K562 (cell line): ENCODE measurements around the gene PLCL1. TPM values are rescaled to one million over a fixed set of nuclear protein-coding genes. Genes with fewer than 3 reads are reported as not detected.

Source experiments
- ATAC-seq: fragments of 200-7000 bp; cut with Tn5 transposase; 3 replicates; pipeline ENCODE4 v1.9.1; 2020; ENCODE audit warnings: moderate library complexity
- BruUV-seq: library from RNA; stranded (reverse); fragments of 400-500 nt; replicated peaks from 2 replicates; lab custom pipeline; 2021; lab: Mats Ljungman, UMichigan
- CTCF ChIA-PET: fragments of 300-600 bp; formaldehyde crosslinking; extraction: SDS; loops from one replicate; lab custom pipeline; 2021; ENCODE audit warnings: low intra/inter-chr PET ratio; lab: Yijun Ruan, JAX
- POLR2A ChIA-PET: fragments of 300-600, 350-650 bp; sonication (Branson Sonifier 250); formaldehyde crosslinking; extraction: SDS; loops from one replicate; lab custom pipeline; 2021; ENCODE audit warnings: antibody characterized with exemption, inconsistent platforms; lab: Yijun Ruan, JAX
- DNase-seq, 4 experiments: peaks; one replicate each; pipeline versions ENCODE4 v3.0.0 to v3.0.0-alpha.2; 2011 to 2018; ENCODE audit warnings: low spot score in 3 of 4, mixed read lengths in 3 of 4; ENCODE audit errors: extremely low read depth in 1 of 4
- FAIRE-seq: peaks from 2 replicates; lab custom pipeline; 2011; peaks lifted over from hg19 to GRCh38; lab: Jason Lieb, UNC
- H2AFZ ChIP-seq: 2 replicates; pipeline ENCODE4 v1.6.0; 2011; ENCODE audit warnings: low read depth, low read length, control low read depth, inconsistent platforms
- H3K27ac ChIP-seq: fragments of 200-600 bp; 3 replicates; pipeline ENCODE4 v1.8.0; 2011; ENCODE audit warnings: low read depth, mild to moderate bottlenecking, control low read depth, inconsistent platforms, low read length, moderate library complexity, mixed read lengths; ENCODE audit errors: extremely low read depth
- H3K27me3 ChIP-seq, 2 experiments: fragments of 300-600 bp in 1 of 2; 2 replicates in 1 of 2; 3 replicates in 1 of 2; pipeline versions ENCODE4 v1.6.0 to v1.8.0; 2011; ENCODE audit warnings: inconsistent platforms in 2 of 2, low read length in 2 of 2, mild to moderate bottlenecking in 1 of 2, mixed read lengths in 1 of 2, moderate library complexity in 1 of 2; ENCODE audit not compliant: control insufficient read depth in 2 of 2, insufficient read depth in 2 of 2
- H3K36me3 ChIP-seq: fragments of 300-600 bp; 3 replicates; pipeline ENCODE4 v1.8.0; 2011; ENCODE audit warnings: mild to moderate bottlenecking, low read length, inconsistent platforms; ENCODE audit not compliant: control insufficient read depth, insufficient read depth
- H3K4me1 ChIP-seq, 2 experiments: fragments of 200-600 bp in 1 of 2; replicated peaks in 1 of 2; 2 replicates in 1 of 2; 3 replicates in 1 of 2; pipeline versions ENCODE4 v1.5.1 to v1.8.0; 2011; ENCODE audit warnings: inconsistent platforms in 2 of 2, low read length in 2 of 2, mild to moderate bottlenecking in 1 of 2, mixed read lengths in 1 of 2, moderate library complexity in 1 of 2; ENCODE audit not compliant: control insufficient read depth in 2 of 2, insufficient read depth in 2 of 2
- H3K4me2 ChIP-seq: 2 replicates; pipeline ENCODE4 v1.6.1; 2011; ENCODE audit warnings: low read length, control low read depth, inconsistent platforms, mixed read lengths; ENCODE audit not compliant: insufficient read depth
- H3K4me3 ChIP-seq: fragments of 200-600 bp; sonication (generic), shearing (Covaris generic); 2 replicates; pipeline ENCODE4 v1.5.1; 2016; ENCODE audit warnings: control low read depth, inconsistent platforms
- H3K79me2 ChIP-seq: fragments of 200-600 bp; 3 replicates; pipeline ENCODE4 v1.8.0; 2011; ENCODE audit warnings: low read length, inconsistent platforms; ENCODE audit not compliant: control insufficient read depth, insufficient read depth
- H3K9ac ChIP-seq, 2 experiments: 2 replicates each; pipeline versions ENCODE4 v1.6.0 to v1.6.1; 2011; ENCODE audit warnings: low read depth in 2 of 2, low read length in 2 of 2, control low read depth in 1 of 2, inconsistent platforms in 1 of 2, mild to moderate bottlenecking in 1 of 2, mixed read lengths in 1 of 2; ENCODE audit not compliant: insufficient read depth in 1 of 2
- H3K9me1 ChIP-seq: one replicate; pipeline ENCODE4 v1.6.0; 2011; ENCODE audit warnings: inconsistent platforms, mild to moderate bottlenecking, low read length, moderate library complexity; ENCODE audit not compliant: control insufficient read depth, insufficient read depth
- H3K9me3 ChIP-seq: replicated peaks from 2 replicates; pipeline ENCODE4 v1.5.1; 2011; ENCODE audit warnings: low read depth, low read length, inconsistent platforms; ENCODE audit not compliant: control insufficient read depth, insufficient read depth
- H4K20me1 ChIP-seq: replicated peaks from 2 replicates; pipeline ENCODE4 v1.6.1; 2011; ENCODE audit warnings: low read length, inconsistent platforms, mixed read lengths; ENCODE audit not compliant: control insufficient read depth, insufficient read depth
- GATA2 ChIP-seq: sonication (generic); formaldehyde crosslinking; IDR thresholded peaks from 2 replicates; pipeline ENCODE4 v1.4.0; 2020; ENCODE audit warnings: mild to moderate bottlenecking, missing genetic modification reagents
- HES1 ChIP-seq: fragments of 450-650 bp; IDR thresholded peaks from 2 replicates; pipeline ENCODE4 v1.6.1; 2016; ENCODE audit warnings: low read depth, mild to moderate bottlenecking, moderate library complexity
- STAT5B ChIP-seq: fragments of 250-450 bp; sonication (Bioruptor Pico); IDR thresholded peaks from 2 replicates; pipeline ENCODE4 v1.8.0; 2021; ENCODE audit warnings: mild to moderate bottlenecking, inconsistent platforms
- TRIM25 ChIP-seq: fragments of 450-650 bp; IDR thresholded peaks from 2 replicates; pipeline ENCODE4 v1.7.0; 2016; ENCODE audit warnings: borderline replicate concordance
- ZBTB34 ChIP-seq: fragments of 250-450 bp; sonication (Bioruptor Pico); IDR thresholded peaks from 2 replicates; pipeline ENCODE4 v1.8.0; 2021; ENCODE audit warnings: mild to moderate bottlenecking, moderate library complexity
- WGBS: fragments of 100-300 bp; shearing (Covaris generic); methylation state at CpG from one replicate; pipeline ENCODE4 v1.1.6; 2016; ENCODE audit warnings: low coverage, mixed read lengths; ENCODE audit not compliant: insufficient coverage; ENCODE audit errors: missing lambda C conversion rate; 5-methylcytosine and 5-hydroxymethylcytosine counted together
- in situ Hi-C: fragments of 300-500 bp; cut with MboI; formaldehyde crosslinking; loops from 4 replicates; pipeline ENCODE4 v1.15.0; 2018; ENCODE audit warnings: inconsistent platforms, mixed read lengths
- intact Hi-C: fragments of 100-400 bp; cut with micrococcal nuclease; formaldehyde crosslinking; loops from 2 replicates; pipeline ENCODE4 v1.14.2; 2022
- polyA plus RNA-seq, 8 experiments: library from polyadenylated mRNA; depleted of rRNA in 4 of 8; stranded (reverse) in 5 of 8; unstranded in 3 of 8; fragments of >200 nt; fragmentation: Nextera tagmentation in 2 of 8; fragmentation: Illumina TruSeq in 1 of 8; extraction: Ambion mirVana in 2 of 8; extraction: Trizol in 1 of 8; gene quantifications; 2 replicates each; pipeline versions ENCODE4 v1.2.1 to v1.2.3, GENCODE V29; 2011 to 2014; ENCODE audit warnings: inconsistent platforms in 1 of 8, missing spikeins in 1 of 8
- total RNA-seq, 7 experiments: library from RNA; depleted of rRNA in 6 of 7; stranded (reverse); fragments of >200 nt in 6 of 7; fragmentation: Illumina TruSeq in 2 of 7; extraction: Trizol in 2 of 7; gene quantifications; 2 replicates each; pipeline versions ENCODE4 v1.2.1 to v1.2.3, GENCODE V29; 2011 to 2021; ENCODE audit warnings: low replicate concordance in 1 of 7

Gene PLCL1
- total and polyA plus RNA-seq, 9 of the 15 experiments (the other 6 are each of a cell fraction or from before 2014, with no cell fraction given): 2.0 to 17.7 (median 8.6) TPM

GRCh38 chr2:197897960-197898678, 93.7 kb downstream of the PLCL1 start:
- no peaks in the 10 kb centered on the region for H4K20me1 ChIP-seq
- no peak overlapping the region for H3K4me3 ChIP-seq
- DNase-seq (no peak), FAIRE-seq (no peak), ATAC-seq (no peak)
- WGBS: 97% methylated on average over 4 of the region's 4 CpGs
- no peak for TF ChIP-seq STAT5B (CRISPR knock-in tag)
- TF ChIP-seq TRIM25: no peak
- TF ChIP-seq GATA2 (CRISPR knock-in tag): no peak
- TF ChIP-seq ZBTB34 (CRISPR knock-in tag): no peak
- no peak for TF ChIP-seq HES1
- ChIA-PET CTCF (no interaction called here), POLR2A (interaction anchor here (0.9 kb wide), 1 partner anchor 9 kb away, joined by 3 read pairs; no protein-coding TSS in a partner anchor)
- no peak overlapping the region for H3K9ac ChIP-seq
- no peak overlapping the region for H3K4me2 ChIP-seq
- H3K9me1 ChIP-seq: no peaks in the 10 kb centered on the region
- peaks cover 6% of the 10 kb centered on the region for H3K9me3 ChIP-seq
- in situ Hi-C loops (no loop called here), intact Hi-C loops (no loop called here)
- H3K27ac ChIP-seq: no peak overlapping the region
- H3K4me1 ChIP-seq: peaks cover 3 to 13% of the 10 kb centered on the region in 2 experiments; a peak in 2 of 5 replicates
- peaks cover 55% of the 10 kb centered on the region for H3K79me2 ChIP-seq
- no TSS peak for BruUV-seq
- no peaks in the 10 kb centered on the region; the same call in 2 of the 3 replicates for H3K36me3 ChIP-seq
- no peaks in the 10 kb centered on the region for H3K27me3 ChIP-seq
- H2AFZ ChIP-seq: no peak overlapping the region
